CD4-positive, alpha-beta T cell treated with Interleukin-6 at 100 ng/mL for 8 hours (primary cell): ENCODE measurements around the gene LAMA5.

Experiments
- DNase-seq: peaks from one replicate; pipeline ENCODE4 v3.0.0-alpha.2; 2020; ENCODE audit warnings: mixed read lengths, low spot score

LAMA5 gene

DNA sequence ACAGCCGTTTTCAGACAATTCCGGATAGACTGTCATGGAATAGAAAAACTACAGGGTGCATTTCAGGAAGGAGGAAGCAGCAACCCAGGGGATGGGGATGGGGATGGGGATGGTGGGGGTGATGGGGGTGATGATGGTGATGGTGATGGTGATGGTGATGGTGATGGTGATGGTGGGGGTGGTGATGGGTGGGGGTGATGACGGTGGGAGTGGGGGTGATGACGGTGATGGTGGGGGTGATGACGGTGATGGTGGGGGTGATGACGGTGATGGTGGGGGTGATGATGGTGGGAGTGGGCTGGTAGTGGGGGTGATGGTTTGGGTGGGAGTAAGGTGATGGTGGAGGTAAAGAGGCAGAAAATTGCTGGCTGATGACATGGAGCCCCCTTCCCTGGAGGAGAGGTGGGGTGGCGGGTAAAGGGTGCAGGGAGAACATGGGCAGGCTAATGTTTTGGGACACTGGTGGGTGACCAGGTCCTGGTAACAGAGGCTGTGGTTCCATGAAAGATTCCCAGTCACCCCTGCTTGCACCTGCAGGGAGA lies 17.5 kb downstream of the LAMA5 start:
- DNase-seq = no peak

DNA sequence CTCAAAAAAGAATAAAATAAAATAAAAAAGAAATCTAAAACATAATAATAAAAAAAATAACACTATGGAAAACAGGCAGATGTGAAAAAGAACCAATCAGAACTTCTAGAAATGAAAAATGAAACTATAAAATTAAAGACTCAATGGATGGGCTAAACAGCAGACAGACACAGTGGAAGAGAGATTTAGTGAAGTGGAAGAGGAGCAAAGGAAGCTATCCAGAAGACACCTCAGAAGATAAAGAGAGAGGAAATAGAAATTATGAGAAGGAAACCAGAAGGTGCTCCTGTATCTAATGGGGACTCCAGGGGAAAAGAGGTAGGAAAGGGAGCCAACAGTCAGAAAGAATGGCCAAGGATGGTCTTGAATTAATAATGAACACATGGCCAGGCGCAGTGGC lies 18.5 kb downstream of the LAMA5 start:
- no peak for DNase-seq

GRCh38 chr20:62347445-62347844 lies 19.7 kb downstream of the LAMA5 start:
- no peak for DNase-seq

- DNase-seq = no peak
Observed at GRCh38 chr20:62347151-62347404, 20.0 kb downstream of the LAMA5 start.

DNA sequence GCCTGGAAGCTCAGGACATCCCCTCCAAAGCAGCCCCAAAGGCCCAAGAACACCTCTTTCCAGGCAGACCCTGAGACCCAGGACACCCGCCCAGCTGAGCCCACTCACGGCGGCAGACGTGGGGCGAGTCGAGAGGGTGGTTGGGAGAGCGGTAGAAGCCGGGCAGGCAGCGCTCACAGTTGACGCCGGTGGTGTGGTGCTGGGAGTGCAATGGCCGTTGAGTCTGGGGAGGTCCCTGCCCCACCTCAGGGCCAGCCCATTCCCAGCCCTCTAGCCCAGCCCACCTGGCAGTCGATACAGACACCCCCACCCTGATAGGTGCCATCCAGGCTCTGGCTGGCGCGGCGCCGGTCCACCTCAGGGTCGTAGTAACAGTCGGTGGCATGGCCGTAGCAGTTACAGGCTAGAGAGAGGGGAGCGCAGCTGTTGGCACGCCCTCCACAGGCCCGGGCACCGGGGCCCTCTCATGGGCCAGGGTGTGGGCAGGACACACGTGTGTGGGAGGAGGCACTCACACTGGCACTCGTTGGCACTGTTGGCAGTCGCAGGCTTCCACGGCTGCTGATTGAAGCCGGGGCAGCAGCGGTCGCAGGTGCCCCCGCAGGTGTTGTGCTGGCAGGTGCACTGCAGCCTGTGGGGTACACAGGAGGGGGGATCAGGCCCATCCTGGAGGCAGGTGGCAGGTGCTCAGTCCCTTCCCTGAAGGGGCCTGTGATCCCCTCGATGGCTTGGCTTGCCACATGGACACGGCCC lies 20.5 kb downstream of the LAMA5 start:
- no peak for DNase-seq

DNA sequence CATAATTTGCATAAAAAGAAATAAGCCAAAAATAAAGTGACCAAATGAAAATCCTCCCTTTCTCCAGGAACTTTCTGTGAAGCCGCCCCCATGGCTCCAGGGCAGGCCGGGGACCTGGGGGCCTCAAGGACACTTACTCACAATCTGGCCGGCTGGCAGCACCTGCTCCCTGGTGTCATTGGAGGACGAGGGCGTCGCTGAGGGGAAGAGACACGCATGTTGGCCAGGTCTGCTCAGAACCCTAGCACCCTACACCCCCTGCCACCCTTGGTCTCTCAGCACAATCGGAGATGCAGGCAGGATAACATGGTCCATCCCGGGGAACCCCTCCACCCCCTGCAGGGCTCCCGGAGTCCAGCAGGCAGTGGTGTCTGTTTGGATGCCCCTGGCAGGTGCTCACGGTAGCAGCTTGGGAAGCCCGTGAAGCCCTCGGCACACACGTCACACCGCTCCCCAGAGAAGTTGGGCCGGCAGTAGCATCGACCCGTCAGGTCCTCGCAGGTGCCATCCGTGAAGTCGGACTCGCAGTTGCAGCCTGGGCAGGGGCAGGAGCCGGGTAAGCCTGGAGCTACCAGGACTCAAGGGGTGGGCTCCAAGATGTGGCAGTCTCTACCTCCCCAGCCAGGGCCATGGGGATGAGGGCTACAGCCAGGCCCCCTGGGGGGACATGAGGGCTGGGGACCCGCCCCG lies 21.3 kb downstream of the LAMA5 start:
- no peak for DNase-seq

DNA sequence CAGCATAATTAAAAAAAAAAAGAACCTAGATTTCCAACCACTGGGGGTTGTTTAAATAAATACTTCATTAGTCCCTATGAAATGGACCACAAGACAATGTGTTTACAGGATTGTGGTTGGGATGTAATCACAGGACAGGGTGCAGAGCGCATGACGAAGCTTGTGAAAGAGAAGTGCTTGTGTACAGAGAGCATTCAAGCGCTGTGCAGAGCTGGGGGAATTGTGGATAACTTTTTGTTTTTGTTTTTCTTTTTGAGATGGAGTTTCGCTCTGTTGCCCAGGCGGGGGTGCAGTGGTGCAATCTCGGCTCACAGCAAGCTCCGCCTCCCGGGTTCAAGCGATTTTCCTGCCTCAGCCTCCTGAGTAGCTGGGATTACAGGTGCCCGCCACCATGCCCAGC lies 22.3 kb downstream of the LAMA5 start:
- no peak for DNase-seq

- DNase-seq = no peak
Observed at GRCh38 chr20:62344092-62344491, 23.0 kb downstream of the LAMA5 start.

DNA sequence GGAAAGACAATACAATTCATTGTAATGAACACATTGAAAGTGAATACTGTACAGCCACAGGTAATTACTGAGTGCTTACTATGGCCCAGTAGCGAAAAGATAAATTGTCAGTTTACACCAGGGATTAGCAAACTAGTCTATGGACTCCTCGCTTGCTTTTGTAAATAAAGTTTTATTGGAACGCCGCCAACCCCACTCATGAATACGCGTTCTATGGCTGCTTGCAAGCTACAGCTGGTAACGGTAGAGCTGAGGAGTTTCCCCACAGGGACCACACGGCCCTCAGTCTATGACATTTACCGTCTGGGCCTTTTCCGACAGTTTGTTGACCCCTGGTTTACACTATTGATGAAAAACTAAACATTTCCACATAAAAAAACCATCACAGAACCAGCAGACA lies 24.2 kb downstream of the LAMA5 start:
- no peak for DNase-seq

- DNase-seq = no peak
Observed at GRCh38 chr20:62339647-62340062, 27.5 kb downstream of the LAMA5 start.

- no peak for DNase-seq
Observed at GRCh38 chr20:62338294-62338620, 28.9 kb downstream of the LAMA5 start.

GRCh38 chr20:62337558-62338293 lies 29.4 kb downstream of the LAMA5 start:
- DNase-seq = no peak

GRCh38 chr20:62336775-62337557 lies 30.1 kb downstream of the LAMA5 start:
- DNase-seq = no peak

DNA sequence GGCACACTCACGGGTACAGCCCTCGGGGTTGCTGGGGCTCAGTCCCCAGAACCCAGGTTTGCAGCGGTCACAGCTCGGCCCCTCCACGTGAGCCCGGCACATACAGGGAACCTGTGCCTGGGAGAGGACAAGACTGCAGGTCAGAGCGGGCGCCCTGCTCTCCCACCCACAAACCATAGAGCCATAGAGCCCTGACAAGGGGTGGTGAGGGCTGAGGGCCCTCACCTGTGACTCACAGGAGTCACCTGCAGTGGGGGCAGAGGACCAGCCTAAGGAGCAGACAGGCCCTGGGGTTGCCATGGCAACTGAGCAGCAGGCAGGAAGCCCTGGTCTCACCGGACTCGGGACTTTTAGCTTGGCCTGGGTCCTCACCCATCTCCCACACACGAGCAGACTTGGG lies 30.8 kb downstream of the LAMA5 start:
- no peak for DNase-seq

DNA sequence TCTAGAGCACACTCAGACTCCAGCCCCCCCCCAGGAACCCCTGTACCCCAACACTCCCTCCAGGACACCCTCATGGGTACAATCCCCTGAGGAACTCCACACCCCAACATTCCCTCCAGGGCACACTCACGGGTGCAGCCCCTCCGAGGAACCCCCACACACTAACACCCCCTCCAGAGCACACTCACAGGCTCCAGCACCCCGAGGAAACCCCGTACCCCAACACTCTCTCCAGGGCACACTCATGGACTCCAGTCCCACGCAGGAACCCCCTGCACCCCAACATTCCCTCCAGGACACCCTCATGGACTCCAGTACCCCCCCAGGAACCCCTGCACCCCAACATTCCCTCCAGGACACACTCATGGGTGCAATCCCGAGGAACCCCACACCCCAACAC lies 31.6 kb downstream of the LAMA5 start:
- DNase-seq = no peak

DNA sequence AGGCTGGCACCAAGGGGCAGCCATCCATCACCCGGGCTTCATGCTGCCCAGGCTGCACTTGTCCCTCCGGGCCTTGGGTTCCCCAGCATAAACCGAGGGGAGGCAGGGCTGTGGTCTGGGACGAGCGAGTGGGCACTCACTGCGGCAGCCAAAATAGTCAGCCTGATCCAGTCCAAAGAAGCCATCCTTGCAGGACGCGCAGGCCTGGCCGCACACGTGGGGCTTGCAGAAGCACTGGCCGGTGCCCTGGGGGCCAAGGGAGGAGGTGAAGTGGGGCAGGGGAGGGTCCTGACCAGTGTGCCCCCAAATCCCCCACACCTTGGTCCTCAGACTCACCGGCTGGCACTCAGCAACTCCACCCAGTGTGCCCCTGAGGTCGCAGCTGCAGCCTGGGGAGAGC lies 32.2 kb downstream of the LAMA5 start:
- no peak for DNase-seq

GRCh38 chr20:62333820-62334595 lies 33.1 kb downstream of the LAMA5 start:
- no peak for DNase-seq

DNA sequence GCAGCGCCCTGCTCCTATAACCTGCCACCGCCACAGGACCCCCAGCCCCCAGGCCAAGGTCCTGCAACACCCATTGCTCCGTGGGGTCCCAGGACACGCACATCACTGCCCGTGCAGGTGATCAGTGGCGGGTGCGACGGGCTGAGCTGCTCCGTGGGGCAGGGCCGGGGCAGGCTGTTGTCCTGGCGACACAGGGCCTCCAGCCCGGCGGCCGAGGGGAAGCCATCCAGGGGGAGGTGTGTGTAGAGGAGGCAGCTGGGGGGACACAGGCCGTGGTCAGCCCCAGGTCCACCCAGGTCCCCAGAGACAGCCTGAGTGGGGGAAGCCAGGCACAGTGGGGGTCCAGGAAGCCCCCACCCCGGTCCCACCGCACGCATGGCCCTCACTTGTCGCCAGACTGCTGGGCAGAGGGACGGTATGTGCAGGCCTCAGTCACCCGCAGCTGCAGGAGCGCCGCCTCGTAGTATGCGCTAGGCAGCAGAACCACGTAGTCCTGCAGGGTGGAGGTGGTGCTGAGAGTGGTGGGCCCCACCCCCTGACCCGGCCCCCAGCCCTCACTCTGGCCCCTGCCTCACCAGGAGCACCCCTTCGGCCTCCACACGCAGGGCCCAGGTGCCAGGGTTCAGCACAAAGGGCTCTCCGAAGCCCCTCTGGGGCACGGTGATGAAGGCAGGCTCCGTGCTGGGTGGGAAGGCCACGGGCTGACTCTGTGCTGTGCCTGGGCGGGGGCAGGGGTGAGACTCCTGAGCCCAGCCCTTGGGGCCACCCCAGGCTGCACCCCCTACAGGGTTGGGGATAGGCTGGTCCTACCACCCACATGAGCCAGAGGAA lies 33.9 kb downstream of the LAMA5 start:
- DNase-seq = no peak

DNA sequence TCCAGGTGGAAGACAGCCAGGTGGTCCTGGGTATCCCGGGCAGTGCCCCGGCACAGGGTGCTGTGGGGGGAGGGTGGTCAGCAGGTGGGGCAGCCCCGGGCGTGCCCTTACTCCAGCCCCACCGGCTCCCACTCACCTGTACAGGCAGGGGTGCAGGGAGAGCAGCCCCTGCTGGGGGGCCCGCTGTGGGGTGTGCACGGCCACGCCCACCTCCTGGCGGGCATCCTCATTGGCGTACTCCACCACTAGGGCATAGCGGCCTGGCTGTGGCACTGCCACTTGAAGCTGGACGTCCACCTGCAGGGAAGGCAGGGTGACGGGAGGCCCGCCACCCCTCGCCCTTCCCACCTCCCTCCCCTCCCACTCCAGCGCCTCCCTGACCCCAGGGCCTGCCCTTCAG lies 34.7 kb downstream of the LAMA5 start:
- DNase-seq = no peak

- no peak for DNase-seq
Observed at GRCh38 chr20:62331347-62331746, 35.8 kb downstream of the LAMA5 start.
